Measurements from ENCODE around the gene RFK. TPM values are rescaled to one million over a fixed set of nuclear protein-coding genes. Genes with fewer than 3 reads are reported as not detected.

Gene RFK
- total and polyA plus RNA-seq, 8 donors = 3.8 to 57.7 (median 28.1) TPM

- DNase-seq = no peak
- intact Hi-C loops (cut with DNase I; ENCODE audit: low total_unique reads) = no loop called here
- 54 to 79% (median 75%) methylated on average over 1 of the region's 1 CpG for WGBS, 5 donors
- Histone ChIP-seq H3K27me3 (no peaks in the 10 kb centered on the region), H3K27ac (no peak overlapping the region), H3K4me3 (no peak overlapping the region), H3K4me1 (no peaks in the 10 kb centered on the region), H3K9me3 (no peaks in the 10 kb centered on the region), H3K36me3 (no peaks in the 10 kb centered on the region)
- no peak for TF ChIP-seq POLR2A (IDR thresholded peaks at IDR 0.05)
- TF ChIP-seq POLR2AphosphoS5 (IDR thresholded peaks at IDR 0.05) = no peak
- no peak for TF ChIP-seq EP300 (IDR thresholded peaks at IDR 0.05)
- no peak for TF ChIP-seq CTCF (IDR thresholded peaks at IDR 0.05)
Measured at GRCh38 chr9:76349865-76350264, 44.4 kb downstream of the RFK start.

- no peaks in the 10 kb centered on the region for H3K36me3 ChIP-seq
- no peaks in the 10 kb centered on the region for H3K27me3 ChIP-seq
- H3K27ac ChIP-seq = no peak overlapping the region
- TF ChIP-seq POLR2AphosphoS5 (IDR thresholded peaks at IDR 0.05) (no peak), EP300 (IDR thresholded peaks at IDR 0.05) (no peak), POLR2A (IDR thresholded peaks at IDR 0.05) (no peak), CTCF (IDR thresholded peaks at IDR 0.05) (no peak)
- H3K4me1 ChIP-seq = no peaks in the 10 kb centered on the region
- 85 to 97% (median 93%) methylated on average over 2 of the region's 2 CpGs for WGBS, 5 donors
- H3K9me3 ChIP-seq = peaks cover 0 to 5% (median 0%) of the 10 kb centered on the region in 4 donors
- intact Hi-C loops (cut with DNase I; ENCODE audit: low total_unique reads) = no loop called here
- no peak for DNase-seq
- H3K4me3 ChIP-seq = no peak overlapping the region
Measured at GRCh38 chr9:76342858-76343257, 51.4 kb downstream of the RFK start.

- TF ChIP-seq POLR2A (IDR thresholded peaks at IDR 0.05) = no peak
- no peak for TF ChIP-seq EP300 (IDR thresholded peaks at IDR 0.05)
- no peak for TF ChIP-seq CTCF (IDR thresholded peaks at IDR 0.05)
- TF ChIP-seq POLR2AphosphoS5 (IDR thresholded peaks at IDR 0.05) = no peak
- no peak for DNase-seq
- Histone ChIP-seq H3K4me3 (no peak overlapping the region), H3K9me3 (peaks cover 0 to 5% (median 0%) of the 10 kb centered on the region in 4 donors), H3K36me3 (no peaks in the 10 kb centered on the region), H3K27ac (no peak overlapping the region), H3K4me1 (no peaks in the 10 kb centered on the region), H3K27me3 (no peaks in the 10 kb centered on the region)
- 81 to 90% (median 86%) methylated on average over 1 of the region's 1 CpG for WGBS, 5 donors
- intact Hi-C loops (cut with DNase I; ENCODE audit: low total_unique reads) = no loop called here
Measured at GRCh38 chr9:76342201-76342600, 52.0 kb downstream of the RFK start.

GRCh38 chr9:76341616-76342015 is 52.6 kb downstream of the RFK start:
- 90 to 100% (median 98%) methylated on average over 1 of the region's 1 CpG for WGBS, 5 donors
- H3K27ac ChIP-seq = no peak overlapping the region
- no peaks in the 10 kb centered on the region for H3K36me3 ChIP-seq
- no peak for DNase-seq
- peaks cover 0 to 5% (median 0%) of the 10 kb centered on the region in 4 donors for H3K9me3 ChIP-seq
- H3K4me3 ChIP-seq = no peak overlapping the region
- TF ChIP-seq CTCF (IDR thresholded peaks at IDR 0.05) = no peak
- TF ChIP-seq POLR2AphosphoS5 (IDR thresholded peaks at IDR 0.05) = no peak
- TF ChIP-seq EP300 (IDR thresholded peaks at IDR 0.05) = no peak
- TF ChIP-seq POLR2A (IDR thresholded peaks at IDR 0.05) = no peak
- intact Hi-C loops (cut with DNase I; ENCODE audit: low total_unique reads) = no loop called here
- no peaks in the 10 kb centered on the region for H3K27me3 ChIP-seq
- no peaks in the 10 kb centered on the region for H3K4me1 ChIP-seq

All from stomach (tissue), 9 donors.